GM12874 (cell line): ENCODE results near the gene ACTL6B.

Source experiments
- CTCF ChIP-seq: IDR thresholded peaks from 2 replicates; pipeline ENCODE4 v1.5.1; 2011; ENCODE audit warnings: low read depth, mild to moderate bottlenecking, control low read depth, low read length, moderate library complexity; ENCODE audit not compliant: insufficient read depth

The ACTL6B gene

GRCh38 chr7:100691676-100692577 lies 35.7 kb upstream of the ACTL6B start:
- peak; percentile 89 for TF ChIP-seq CTCF

DNA sequence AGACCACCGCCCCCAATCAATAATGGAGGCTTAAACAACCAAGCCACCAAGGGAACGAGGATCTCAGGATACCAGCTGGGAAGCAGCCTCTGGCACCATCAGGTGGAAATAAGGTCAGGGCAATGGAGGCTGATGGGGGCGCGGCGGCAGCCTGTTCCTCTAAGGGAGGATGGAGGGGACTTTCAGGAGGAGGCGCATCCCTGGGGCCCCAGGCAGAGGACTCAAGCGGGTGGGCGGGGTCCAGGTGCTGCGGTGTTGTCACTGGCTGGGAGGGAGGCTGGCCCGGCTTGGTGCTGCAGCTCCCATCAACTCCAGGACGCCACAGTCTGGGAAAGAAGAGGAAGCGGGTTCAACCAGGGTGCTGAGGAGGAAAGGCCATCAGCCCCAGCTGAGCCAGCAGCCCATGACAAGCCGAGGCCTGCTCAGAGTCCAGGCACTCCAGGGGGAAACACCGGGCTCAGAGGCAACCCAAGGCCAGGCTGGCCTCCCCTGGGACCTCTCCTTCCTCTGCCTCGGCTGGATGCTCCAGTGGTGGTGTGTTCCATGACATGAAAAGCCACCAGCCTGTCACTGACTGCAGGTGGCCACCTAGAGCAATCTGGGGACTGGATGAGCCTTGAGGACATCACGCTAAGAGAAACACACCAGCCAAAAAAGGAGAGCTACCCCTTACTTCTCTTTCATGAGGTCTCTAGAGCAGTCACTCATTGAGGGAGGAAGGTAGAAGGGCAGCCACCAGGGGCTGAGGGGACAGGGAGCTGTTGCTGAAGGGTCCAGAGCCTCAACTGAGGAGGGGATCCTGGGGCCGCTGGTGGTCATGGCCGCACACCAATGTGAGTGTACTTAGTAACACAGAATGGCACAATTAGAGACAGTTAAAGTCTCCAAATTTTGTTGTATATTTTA lies 33.2 kb upstream of the ACTL6B start:
- no peak; the same call in 1 of the 2 replicates for TF ChIP-seq CTCF

- TF ChIP-seq CTCF: no peak
Observed at GRCh38 chr7:100688326-100688860, 32.1 kb upstream of the ACTL6B start.

GRCh38 chr7:100687751-100688300 lies 31.6 kb upstream of the ACTL6B start:
- TF ChIP-seq CTCF: no peak

- TF ChIP-seq CTCF: no peak
Observed at GRCh38 chr7:100687261-100687660, 31.0 kb upstream of the ACTL6B start.

- no peak for TF ChIP-seq CTCF
Observed at GRCh38 chr7:100686822-100687211, 30.6 kb upstream of the ACTL6B start.

- no peak for TF ChIP-seq CTCF
Observed at GRCh38 chr7:100686201-100686821, 30.1 kb upstream of the ACTL6B start.
